Chondrocyte (in vitro differentiated cells): ENCODE measurements around the gene GABARAPL1. TPM values are rescaled to one million over a fixed set of nuclear protein-coding genes. Genes with fewer than 3 reads are reported as not detected.
"Not testable (repeated sequence)": the region's sequence is repeated elsewhere in the genome, so short reads cannot be mapped to it uniquely, and the experiment has no call there.

Experiments
- DNase-seq: peaks from one replicate; pipeline ENCODE4 v3.0.0; 2021; ENCODE audit warnings: mixed read lengths, low spot score
- H3K27ac Mint-ChIP-seq: one replicate; pipeline ENCODE4 v1.8.0; 2021; ENCODE audit warnings: mild to moderate bottlenecking, moderate library complexity, mixed read lengths; ENCODE audit not compliant: unreplicated experiment
- H3K27me3 Mint-ChIP-seq: 2 replicates; pipeline ENCODE4 v1.8.0; 2021; ENCODE audit warnings: low read depth, mixed read lengths
- H3K36me3 Mint-ChIP-seq: 2 replicates; pipeline ENCODE4 v1.8.0; 2021; ENCODE audit warnings: low read depth, mixed read lengths
- H3K4me1 Mint-ChIP-seq: 2 replicates; pipeline ENCODE4 v1.8.0; 2021; ENCODE audit warnings: low read depth, mild to moderate bottlenecking, mixed read lengths
- H3K4me3 Mint-ChIP-seq: one replicate; pipeline ENCODE4 v1.8.0; 2021; ENCODE audit warnings: mild to moderate bottlenecking, moderate library complexity, mixed read lengths; ENCODE audit not compliant: unreplicated experiment
- H3K9me3 Mint-ChIP-seq: 2 replicates; pipeline ENCODE4 v1.8.0; 2021; ENCODE audit warnings: low read depth, mixed read lengths
- CTCF ChIP-seq: fragments of 200-600 bp; sonication (generic); IDR thresholded peaks from 2 replicates; pipeline ENCODE4 v1.5.0; 2021; ENCODE audit warnings: antibody characterized with exemption, mild to moderate bottlenecking, moderate library complexity
- total RNA-seq: library from RNA; stranded (reverse); gene quantifications from 3 replicates; pipeline ENCODE4 v1.2.1, GENCODE V29; 2021

GABARAPL1 gene
- total RNA-seq, 1 donor from 2014 or later, result 47.7 TPM

- no peak for TF ChIP-seq CTCF
- Mint-ChIP-seq H3K9me3 (no peaks in the 10 kb centered on the region), H3K4me1 (peaks cover 18% of the 10 kb centered on the region), H3K36me3 (peaks cover 27% of the 10 kb centered on the region), H3K4me3 (no peak overlapping the region), H3K27ac (no peak overlapping the region), H3K27me3 (no peaks in the 10 kb centered on the region)
- DNase-seq, result no peak
These were observed 5.3 kb downstream of the GABARAPL1 start for GRCh38 chr12:10218021-10218420.

- Mint-ChIP-seq H3K36me3 (peaks cover 43% of the 10 kb centered on the region), H3K4me3 (no peak overlapping the region)
- TF ChIP-seq CTCF, result no peak
These were observed 7.9 kb downstream of the GABARAPL1 start for GRCh38 chr12:10220398-10221077.

GRCh38 chr12:10221846-10222245, 9.2 kb downstream of the GABARAPL1 start:
- Mint-ChIP-seq H3K4me1 (no peaks in the 10 kb centered on the region), H3K36me3 (peaks cover 43% of the 10 kb centered on the region), H3K27ac (no peak overlapping the region), H3K9me3 (no peaks in the 10 kb centered on the region), H3K4me3 (no peak overlapping the region), H3K27me3 (no peaks in the 10 kb centered on the region)
- no peak for TF ChIP-seq CTCF
- DNase-seq, result no peak

More at GRCh38 chr12:10220398-10221077, 7.9 kb downstream of the GABARAPL1 start:
- Mint-ChIP-seq H3K4me1 (peaks cover 1% of the 10 kb centered on the region), H3K27me3 (no peaks in the 10 kb centered on the region), H3K9me3 (no peaks in the 10 kb centered on the region), H3K27ac (peak overlapping the region; percentile 29)
- no peak for DNase-seq

- H3K36me3 Mint-ChIP-seq, result peaks cover 43% of the 10 kb centered on the region
- H3K27me3 Mint-ChIP-seq, result no peaks in the 10 kb centered on the region
- H3K4me3 Mint-ChIP-seq, result no peak overlapping the region
- no peak for DNase-seq
- H3K9me3 Mint-ChIP-seq, result no peaks in the 10 kb centered on the region
- H3K4me1 Mint-ChIP-seq, result no peaks in the 10 kb centered on the region
- no peak for TF ChIP-seq CTCF
- H3K27ac Mint-ChIP-seq, result no peak overlapping the region
These were observed 10.5 kb downstream of the GABARAPL1 start for GRCh38 chr12:10223208-10223607.

- H3K27me3 Mint-ChIP-seq, DNase-seq, H3K27ac Mint-ChIP-seq, H3K9me3 Mint-ChIP-seq, H3K4me1 Mint-ChIP-seq, H3K4me3 Mint-ChIP-seq: not testable (repeated sequence)
- H3K36me3 Mint-ChIP-seq, result peaks cover 41% of the 10 kb centered on the region
These were observed 12.7 kb downstream of the GABARAPL1 start for GRCh38 chr12:10225426-10225825.

GRCh38 chr12:10226086-10226485, 13.4 kb downstream of the GABARAPL1 start:
- Mint-ChIP-seq H3K27ac (no peak overlapping the region), H3K9me3 (no peaks in the 10 kb centered on the region), H3K27me3 (no peaks in the 10 kb centered on the region), H3K36me3 (peaks cover 35% of the 10 kb centered on the region), H3K4me3 (no peak overlapping the region), H3K4me1 (no peaks in the 10 kb centered on the region)
- no peak for DNase-seq
- TF ChIP-seq CTCF, result no peak
